WERI-Rb-1 (cell line): ENCODE results near the gene GNA12.
"Not testable (repeated sequence)": the region's sequence is repeated elsewhere in the genome, so short reads cannot be mapped to it uniquely, and the experiment has no call there.

Experiments
- DNase-seq: peaks from one replicate; pipeline ENCODE4 v3.0.0-alpha.2; 2020
- H3K27ac ChIP-seq: fragments of 250-450 bp; sonication (Bioruptor Pico); 2 replicates; pipeline ENCODE4 v1.5.1; 2020; ENCODE audit warnings: mild to moderate bottlenecking, moderate library complexity
- H3K27me3 ChIP-seq: fragments of 250-450 bp; sonication (Bioruptor Pico); 2 replicates; pipeline ENCODE4 v1.5.1; 2021; ENCODE audit warnings: mild to moderate bottlenecking, low read depth, moderate library complexity; ENCODE audit not compliant: insufficient read depth, severe bottlenecking
- H3K36me3 ChIP-seq: fragments of 250-450 bp; sonication (Bioruptor Pico); 2 replicates; pipeline ENCODE4 v1.5.1; 2020; ENCODE audit warnings: mild to moderate bottlenecking, moderate library complexity
- H3K4me3 ChIP-seq: 2 replicates; pipeline ENCODE4 v1.5.1; 2011; ENCODE audit warnings: low read depth, mild to moderate bottlenecking, control low read depth, low read length
- H3K9me3 ChIP-seq: fragments of 250-450 bp; sonication (Bioruptor Pico); 2 replicates; pipeline ENCODE4 v1.5.1; 2021; ENCODE audit warnings: mild to moderate bottlenecking, moderate library complexity; ENCODE audit not compliant: severe bottlenecking
- CTCF ChIP-seq: IDR thresholded peaks from 2 replicates; pipeline ENCODE4 v1.5.1; 2011; ENCODE audit warnings: low read depth, mild to moderate bottlenecking, control low read depth, inconsistent platforms, low read length

Gene GNA12

GRCh38 chr7:2681929-2682799 lies 161.9 kb downstream of the GNA12 start:
- no peak for DNase-seq
- Histone ChIP-seq H3K36me3 (no peaks in the 10 kb centered on the region), H3K9me3 (no peaks in the 10 kb centered on the region), H3K27me3 (no peaks in the 10 kb centered on the region), H3K27ac (no peak overlapping the region), H3K4me3 (no peak overlapping the region)
- no peak for TF ChIP-seq CTCF

GRCh38 chr7:2680792-2681490 lies 163.2 kb downstream of the GNA12 start:
- no peak overlapping the region for H3K27ac ChIP-seq
- DNase-seq: peak; percentile 76
- peak; percentile 80 for TF ChIP-seq CTCF
- no peak overlapping the region for H3K4me3 ChIP-seq
- no peaks in the 10 kb centered on the region for H3K27me3 ChIP-seq
- no peaks in the 10 kb centered on the region for H3K36me3 ChIP-seq
- no peaks in the 10 kb centered on the region for H3K9me3 ChIP-seq

GRCh38 chr7:2680256-2680655 lies 163.9 kb downstream of the GNA12 start:
- Histone ChIP-seq H3K36me3 (no peaks in the 10 kb centered on the region), H3K27me3 (no peaks in the 10 kb centered on the region), H3K9me3 (no peaks in the 10 kb centered on the region), H3K4me3 (no peak overlapping the region), H3K27ac (no peak overlapping the region)
- no peak for TF ChIP-seq CTCF
- no peak for DNase-seq

- not testable (repeated sequence) for H3K27ac ChIP-seq, H3K9me3 ChIP-seq, H3K4me3 ChIP-seq, H3K27me3 ChIP-seq, H3K36me3 ChIP-seq, DNase-seq
These were observed 164.7 kb downstream of the GNA12 start for GRCh38 chr7:2679135-2680127.

GRCh38 chr7:2678454-2678853 lies 165.7 kb downstream of the GNA12 start:
- not testable (repeated sequence) for H3K9me3 ChIP-seq, H3K27me3 ChIP-seq, H3K27ac ChIP-seq, DNase-seq, H3K36me3 ChIP-seq, H3K4me3 ChIP-seq
